ENCODE data around the gene NHLH2. TPM values are rescaled to one million over a fixed set of nuclear protein-coding genes. Genes with fewer than 3 reads are reported as not detected.

Gene NHLH2
- total and polyA plus RNA-seq, 11 donors: not detected

DNA sequence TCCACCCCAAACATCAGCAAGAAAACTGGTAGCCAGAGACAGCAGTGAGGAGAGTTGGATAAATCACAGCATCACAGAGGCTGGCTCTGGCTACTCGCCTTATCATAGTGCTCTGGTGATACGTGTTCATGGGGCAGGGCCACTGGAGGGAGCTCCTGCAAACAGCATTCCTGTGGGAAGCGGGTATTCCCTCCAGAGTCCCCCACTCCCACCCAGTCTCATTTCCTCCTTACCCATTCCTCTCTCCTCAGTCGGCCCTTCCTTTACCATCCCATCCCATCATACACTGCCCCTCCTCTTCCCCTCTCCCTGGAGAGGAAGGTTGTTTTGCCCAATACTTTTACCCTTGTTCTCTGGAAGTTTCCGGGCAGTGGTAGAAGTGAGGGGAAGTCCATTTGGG, 7.1 kb downstream of the NHLH2 start:
- no peak overlapping the region for H3K4me3 ChIP-seq

DNA sequence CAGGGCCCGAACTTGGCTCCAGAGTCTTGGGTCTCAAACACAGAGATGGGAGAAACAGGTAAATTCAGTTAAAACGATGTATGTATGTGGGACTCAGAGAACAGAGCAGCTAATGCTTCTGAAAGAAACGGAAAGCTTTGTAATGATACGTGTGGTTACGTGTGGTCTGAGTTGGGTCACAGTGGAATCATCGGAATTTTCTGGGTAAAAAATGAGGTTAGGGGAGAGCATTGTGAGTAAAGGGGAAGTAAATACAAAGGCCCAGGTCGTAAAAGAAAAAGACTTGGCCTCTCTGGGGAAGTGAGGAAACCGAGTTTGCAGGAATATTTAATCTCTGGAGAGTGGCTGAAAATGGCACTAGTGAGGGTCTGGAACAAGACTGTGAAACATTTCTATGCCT, 8.3 kb downstream of the NHLH2 start:
- H3K9me3 ChIP-seq: no peaks in the 10 kb centered on the region
- no peak overlapping the region for H3K4me3 ChIP-seq
- peaks cover 0 to 17% (median 2%) of the 10 kb centered on the region in 12 donors for H3K4me1 ChIP-seq
- no peak overlapping the region for H3K27ac ChIP-seq
- ATAC-seq: no peak
- 87 to 91% (median 88%) methylated on average over 8 of the region's 8 CpGs for WGBS, 4 donors
- H3K36me3 ChIP-seq: no peaks in the 10 kb centered on the region
- peaks cover 2 to 51% (median 17%) of the 10 kb centered on the region in 9 donors for H3K27me3 ChIP-seq
- intact Hi-C loops (cut with DNase I): no loop called here
- no peak for DNase-seq
- TF ChIP-seq, protein P1, sequence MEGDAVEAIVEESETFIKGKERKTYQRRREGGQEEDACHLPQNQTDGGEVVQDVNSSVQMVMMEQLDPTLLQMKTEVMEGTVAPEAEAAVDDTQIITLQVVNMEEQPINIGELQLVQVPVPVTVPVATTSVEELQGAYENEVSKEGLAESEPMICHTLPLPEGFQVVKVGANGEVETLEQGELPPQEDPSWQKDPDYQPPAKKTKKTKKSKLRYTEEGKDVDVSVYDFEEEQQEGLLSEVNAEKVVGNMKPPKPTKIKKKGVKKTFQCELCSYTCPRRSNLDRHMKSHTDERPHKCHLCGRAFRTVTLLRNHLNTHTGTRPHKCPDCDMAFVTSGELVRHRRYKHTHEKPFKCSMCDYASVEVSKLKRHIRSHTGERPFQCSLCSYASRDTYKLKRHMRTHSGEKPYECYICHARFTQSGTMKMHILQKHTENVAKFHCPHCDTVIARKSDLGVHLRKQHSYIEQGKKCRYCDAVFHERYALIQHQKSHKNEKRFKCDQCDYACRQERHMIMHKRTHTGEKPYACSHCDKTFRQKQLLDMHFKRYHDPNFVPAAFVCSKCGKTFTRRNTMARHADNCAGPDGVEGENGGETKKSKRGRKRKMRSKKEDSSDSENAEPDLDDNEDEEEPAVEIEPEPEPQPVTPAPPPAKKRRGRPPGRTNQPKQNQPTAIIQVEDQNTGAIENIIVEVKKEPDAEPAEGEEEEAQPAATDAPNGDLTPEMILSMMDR (IDR thresholded peaks at IDR 0.05): no peak
- TF ChIP-seq POLR2A (IDR thresholded peaks at IDR 0.05): no peak

More for the DNA sequence above, 7.1 kb downstream of the NHLH2 start:
- H3K27me3 ChIP-seq: peaks cover 13 to 58% (median 28%) of the 10 kb centered on the region in 9 donors
- H3K4me1 ChIP-seq: peaks cover 0 to 18% (median 8%) of the 10 kb centered on the region in 12 donors
- intact Hi-C loops (cut with DNase I): no loop called here
- H3K36me3 ChIP-seq: no peaks in the 10 kb centered on the region
- no peaks in the 10 kb centered on the region for H3K9me3 ChIP-seq
- DNase-seq (no peak), ATAC-seq (no peak)
- WGBS, 4 donors: 49 to 62% (median 54%) methylated on average over 5 of the region's 5 CpGs
- TF ChIP-seq POLR2A (IDR thresholded peaks at IDR 0.05): no peak
- TF ChIP-seq, protein P1 (IDR thresholded peaks at IDR 0.05): no peak
- H3K27ac ChIP-seq: no peak overlapping the region

DNA sequence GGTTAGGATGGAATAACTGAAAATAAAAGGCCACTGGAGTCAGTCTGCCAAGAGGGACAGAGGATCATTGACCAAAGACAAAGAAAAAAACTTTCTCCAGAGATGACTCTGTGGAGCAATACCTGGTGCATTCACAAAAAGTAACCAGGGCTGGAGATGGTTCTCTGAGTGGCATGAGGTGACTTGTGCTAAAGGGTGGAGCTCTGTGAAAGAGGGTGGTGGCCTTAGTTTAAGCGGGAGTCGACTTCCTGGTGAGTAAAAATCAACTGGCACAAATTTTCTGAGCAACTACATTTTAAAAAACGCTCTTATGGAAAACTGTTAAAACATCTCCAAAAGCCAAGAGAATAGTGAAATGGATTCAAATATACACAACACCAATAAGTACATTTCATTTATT, 10.0 kb downstream of the NHLH2 start:
- WGBS, 4 donors: 71 to 83% (median 75%) methylated on average over 3 of the region's 3 CpGs

DNA sequence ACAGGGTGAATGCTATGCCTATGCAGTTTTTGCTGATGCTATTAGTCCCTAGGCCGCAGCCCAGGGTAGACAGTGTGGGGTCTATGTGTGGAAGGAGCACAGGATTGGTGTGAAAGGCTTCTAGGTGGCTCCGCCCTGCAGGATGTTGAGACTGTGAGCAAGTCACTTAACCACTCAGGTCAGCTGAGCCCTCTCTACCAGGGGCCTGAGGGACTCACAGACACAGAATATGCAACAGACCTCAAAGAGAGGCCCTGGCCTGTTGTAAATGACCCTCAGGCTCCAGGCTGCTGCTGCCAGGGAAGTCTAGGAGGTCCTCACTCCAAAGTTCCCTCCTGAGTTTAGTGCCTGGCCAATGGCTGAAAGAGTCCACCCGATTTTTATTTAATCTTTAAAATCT, 11.0 kb downstream of the NHLH2 start:
- ATAC-seq: no peak
- no peaks in the 10 kb centered on the region for H3K36me3 ChIP-seq
- H3K4me1 ChIP-seq: peaks cover 0 to 18% (median 2%) of the 10 kb centered on the region in 12 donors
- DNase-seq: no peak
- intact Hi-C loops (cut with DNase I): no loop called here
- TF ChIP-seq, protein P1 (IDR thresholded peaks at IDR 0.05): no peak
- TF ChIP-seq POLR2A (IDR thresholded peaks at IDR 0.05): no peak
- H3K27ac ChIP-seq: no peak overlapping the region
- H3K9me3 ChIP-seq: no peaks in the 10 kb centered on the region
- H3K27me3 ChIP-seq: peaks cover 0 to 37% (median 6%) of the 10 kb centered on the region in 9 donors
- 77 to 96% (median 87%) methylated on average over 3 of the region's 3 CpGs for WGBS, 4 donors
- H3K4me3 ChIP-seq: no peak overlapping the region

More for the DNA sequence above, 10.0 kb downstream of the NHLH2 start:
- Histone ChIP-seq H3K4me1 (peaks cover 0 to 15% (median 2%) of the 10 kb centered on the region in 12 donors), H3K27ac (no peak overlapping the region), H3K4me3 (no peak overlapping the region), H3K36me3 (no peaks in the 10 kb centered on the region), H3K27me3 (peaks cover 0 to 46% (median 6%) of the 10 kb centered on the region in 9 donors), H3K9me3 (no peaks in the 10 kb centered on the region)
- no peak for DNase-seq
- ATAC-seq: no peak
- TF ChIP-seq POLR2A (IDR thresholded peaks at IDR 0.05): no peak
- TF ChIP-seq, protein P1 (IDR thresholded peaks at IDR 0.05): no peak
- intact Hi-C loops (cut with DNase I): no loop called here

All from heart left ventricle (tissue), 16 donors.